ENCODE measurements around the gene SWAP70. TPM values are rescaled to one million over a fixed set of nuclear protein-coding genes. Genes with fewer than 3 reads are reported as not detected.

The SWAP70 gene
- total and polyA plus RNA-seq, 10 of the 15 experiments (the other 5 are each of a cell fraction or from before 2014, with no cell fraction given), result 20.6 to 62.4 (median 41.7) TPM

- no peak overlapping the region for H2AFZ ChIP-seq (ENCODE audit: control insufficient read depth, low read depth, low read length)
- H3K27ac ChIP-seq (ENCODE audit: control insufficient read depth, insufficient read depth), result peak overlapping the region; percentile 11
- H3K4me1 ChIP-seq (ENCODE audit: control insufficient read depth, insufficient read depth, low read length), result peaks cover 44% of the 10 kb centered on the region
- intact Hi-C loops (cut with micrococcal nuclease; ENCODE audit: unreplicated experiment), result no loop called here
- no peak for ATAC-seq
- H4K20me1 ChIP-seq (ENCODE audit: control insufficient read depth, insufficient read depth), result no peaks in the 10 kb centered on the region
- peak overlapping the region; percentile 35 for H3K4me2 ChIP-seq (ENCODE audit: control insufficient read depth, insufficient read depth)
- in situ Hi-C loops (cut with MboI), result no loop called here
- no peaks in the 10 kb centered on the region for H3K27me3 ChIP-seq (replicated peaks in 1 of 2; ENCODE audit: control insufficient read depth in 2 of 2, insufficient read depth in 2 of 2, low read length in 1 of 2)
- no peak overlapping the region for H3K9ac ChIP-seq (ENCODE audit: control insufficient read depth, insufficient read depth, low read length)
- H3K4me3 ChIP-seq, result no peak overlapping the region
- no TSS peak for BruUV-seq (replicated peaks)
- ChIA-PET SMC1A (ENCODE audit: uncharacterized antibody, unreplicated experiment) (interaction anchor here (1.0 to 5.8 kb wide), 8 partner anchors 9 to 279 kb away, joined by 3 to 39 read pairs (median 4); no protein-coding TSS in a partner anchor), POLR2A (interaction anchor here (1.2 to 1.4 kb wide), 2 partner anchors 13 to 19 kb away, joined by 4 read pairs; no protein-coding TSS in a partner anchor), CTCF (interaction anchor here (3.1 kb wide), 1 partner anchor 9 kb away, joined by 20 read pairs; no protein-coding TSS in a partner anchor), RAD21 (ENCODE audit: unreplicated experiment) (interaction anchor here (1.4 to 1.5 kb wide), 3 partner anchors 57 to 137 kb away, joined by 3 to 4 read pairs (median 4); no protein-coding TSS in a partner anchor)
- TF ChIP-seq CBX5 (IDR thresholded peaks at IDR 0.05; ENCODE audit: low read depth) (no peak), BCLAF1 (IDR thresholded peaks at IDR 0.05) (no peak), EGR1 (IDR thresholded peaks at IDR 0.05; ENCODE audit: borderline replicate concordance in 1 of 2, low read depth in 2 of 2, low read length in 2 of 2) (no peak), SUZ12 (IDR thresholded peaks at IDR 0.05; ENCODE audit: unreplicated experiment) (no peak), RELA (IDR thresholded peaks at IDR 0.05; ENCODE audit: borderline replicate concordance, partially characterized antibody) (no peak), CHD2 (IDR thresholded peaks at IDR 0.05; ENCODE audit: borderline replicate concordance, low read depth, low read length) (no peak), SRF (IDR thresholded peaks at IDR 0.05; ENCODE audit: low read depth in 2 of 2, low read length in 2 of 2) (no peak), BHLHE40 (IDR thresholded peaks at IDR 0.05; ENCODE audit: borderline replicate concordance in 1 of 2, low read depth in 2 of 2, low read length in 1 of 2) (no peak)
- no peak for FAIRE-seq
- H3K79me2 ChIP-seq (ENCODE audit: control insufficient read depth, insufficient read depth, low read length), result peaks cover 2% of the 10 kb centered on the region
- H3K36me3 ChIP-seq (ENCODE audit: control insufficient read depth in 2 of 2, insufficient read depth in 2 of 2, low read length in 1 of 2), result peaks cover 3 to 23% of the 10 kb centered on the region in 2 experiments; a peak in 3 of 4 replicates
- no peak for DNase-seq (ENCODE audit: low read depth, low spot score)
- 23% methylated on average over 1 of the region's 1 CpG for WGBS (ENCODE audit: insufficient coverage, insufficient replicate concordance, low lambda C conversion rate, missing lambda C conversion rate)
- peaks cover 9% of the 10 kb centered on the region; the same call in 2 of the 3 replicates for H3K9me3 ChIP-seq (replicated peaks; ENCODE audit: control insufficient read depth, insufficient read depth, low read length)
These were observed 74.8 kb downstream of the SWAP70 start for GRCh38 chr11:9738707-9739106.

All from GM12878 (cell line).